HCT116 (cell line): ENCODE measurements around the gene HNRNPA2B1. TPM values are rescaled to one million over a fixed set of nuclear protein-coding genes. Genes with fewer than 3 reads are reported as not detected.

Experiments
- ATAC-seq: fragments of 200-7000 bp; cut with Tn5 transposase; 2 replicates; pipeline ENCODE4 v1.9.1; 2020; ENCODE audit warnings: mild to moderate bottlenecking, moderate library complexity
- BruUV-seq: library from RNA; stranded (reverse); fragments of 400-500 nt; replicated peaks from 2 replicates; lab custom pipeline; 2021; lab: Mats Ljungman, UMichigan
- CTCF ChIA-PET: fragments of 300-600 bp; sonication (Branson Sonifier 250); formaldehyde crosslinking; loops from one replicate; lab custom pipeline; 2021; ENCODE audit warnings: antibody characterized with exemption; lab: Charles Lee
- POLR2A ChIA-PET: fragments of 300-600, 350-600 bp; sonication (Branson Sonifier 250); formaldehyde crosslinking; loops from one replicate; lab custom pipeline; 2021; ENCODE audit warnings: antibody characterized with exemption; lab: Charles Lee
- RAD21 ChIA-PET, 2 experiments: fragments of 300-600 bp; sonication (Branson Sonifier 250); formaldehyde crosslinking; loops; one replicate each; lab custom pipeline; 2023; ENCODE audit warnings: low total read pairs in 2 of 2; ENCODE audit not compliant: uncharacterized antibody in 2 of 2, unreplicated experiment in 2 of 2, low non-redundant PET in 1 of 2; lab: Charles Lee
- DNase-seq: peaks from one replicate; pipeline ENCODE4 v3.0.0-alpha.2; 2010; ENCODE audit warnings: low read depth, low spot score
- H2AFZ ChIP-seq: fragments of 200-600 bp; shearing (Covaris generic), sonication (generic); 2 replicates; pipeline ENCODE4 v1.6.1; 2017; ENCODE audit warnings: low read depth, mixed run types, mixed read lengths, antibody characterized with exemption, low read length; ENCODE audit not compliant: poor library complexity, severe bottlenecking
- H3K27ac ChIP-seq: 2 replicates; pipeline ENCODE4 v1.5.1; 2012; ENCODE audit warnings: low read depth, low read length
- H3K27me3 ChIP-seq: fragments of 200-600 bp; sonication (generic); 2 replicates; pipeline ENCODE4 v1.6.1; 2016; ENCODE audit warnings: mixed run types, low read length, mixed read lengths; ENCODE audit not compliant: insufficient read depth
- H3K36me3 ChIP-seq, 2 experiments: fragments of 200-500 bp in 1 of 2; fragments of 200-600 bp in 1 of 2; sonication (Bioruptor generic) in 1 of 2; sonication (generic) in 1 of 2; 2 replicates each; pipeline versions ENCODE4 v1.5.1 to v1.6.1; 2014 to 2016; ENCODE audit warnings: low read length in 2 of 2, inconsistent platforms in 1 of 2, mixed read lengths in 1 of 2, mixed run types in 1 of 2; ENCODE audit not compliant: insufficient read depth in 2 of 2, control insufficient read depth in 1 of 2
- H3K4me1 ChIP-seq, 2 experiments: fragments of 200-600 bp in 1 of 2; sonication (generic) in 1 of 2; 2 replicates each; pipeline versions ENCODE4 v1.5.1 to v1.6.1; 2012 to 2017; ENCODE audit warnings: low read length in 2 of 2, inconsistent platforms in 1 of 2, mild to moderate bottlenecking in 1 of 2, mixed read lengths in 1 of 2, mixed run types in 1 of 2, moderate library complexity in 1 of 2; ENCODE audit not compliant: insufficient read depth in 2 of 2, control insufficient read depth in 1 of 2
- H3K4me2 ChIP-seq: fragments of 200-600 bp; sonication (generic); 2 replicates; pipeline ENCODE4 v1.6.1; 2017; ENCODE audit warnings: mixed run types, low read length, mixed read lengths
- H3K4me3 ChIP-seq, 2 experiments: fragments of 200-600 bp in 1 of 2; sonication (generic) in 1 of 2; replicated peaks in 1 of 2; 2 replicates each; pipeline ENCODE4 v1.5.1; 2011 to 2016; ENCODE audit warnings: low read length in 2 of 2, control low read depth in 1 of 2, low read depth in 1 of 2, mild to moderate bottlenecking in 1 of 2, mixed read lengths in 1 of 2, mixed run types in 1 of 2
- H3K79me2 ChIP-seq: fragments of 200-600 bp; sonication (generic); 2 replicates; pipeline ENCODE4 v1.6.1; 2017; ENCODE audit warnings: mild to moderate bottlenecking, mixed run types, low read length, moderate library complexity, mixed read lengths; ENCODE audit not compliant: insufficient read depth
- H3K9ac ChIP-seq: fragments of 200-600 bp; sonication (generic); 2 replicates; pipeline ENCODE4 v1.6.1; 2016; ENCODE audit warnings: low read length, mixed read lengths
- H3K9me2 ChIP-seq: fragments of 200-600 bp; sonication (generic), shearing (Covaris generic); 2 replicates; pipeline ENCODE4 v1.6.1; 2017; ENCODE audit warnings: mixed run types, mild to moderate bottlenecking, moderate library complexity; ENCODE audit not compliant: insufficient read depth
- H3K9me3 ChIP-seq, 2 experiments: fragments of 200-500 bp in 1 of 2; fragments of 200-600 bp in 1 of 2; sonication (Bioruptor generic) in 1 of 2; sonication (generic) in 1 of 2; 2 replicates each; pipeline ENCODE4 v1.6.1; 2014 to 2017; ENCODE audit warnings: low read length in 2 of 2, mixed read lengths in 2 of 2, inconsistent platforms in 1 of 2, low read depth in 1 of 2, mild to moderate bottlenecking in 1 of 2, mixed run types in 1 of 2, moderate library complexity in 1 of 2; ENCODE audit not compliant: control insufficient read depth in 1 of 2, insufficient read depth in 1 of 2
- H4K20me1 ChIP-seq: fragments of 200-600 bp; sonication (generic), shearing (Covaris generic); 2 replicates; pipeline ENCODE4 v1.6.1; 2017; ENCODE audit warnings: mixed run types, mild to moderate bottlenecking, moderate library complexity; ENCODE audit not compliant: insufficient read depth
- CBX3 ChIP-seq: IDR thresholded peaks from 2 replicates; pipeline ENCODE4 v1.6.1; 2012; ENCODE audit warnings: low read depth
- CEBPB ChIP-seq: IDR thresholded peaks from 2 replicates; pipeline ENCODE4 v1.6.1; 2012; ENCODE audit warnings: low read depth
- EGR1 ChIP-seq: IDR thresholded peaks from 2 replicates; pipeline ENCODE4 v1.6.1; 2012; ENCODE audit warnings: low read depth
- EZH2 ChIP-seq: fragments of 200-600 bp; sonication (generic); IDR thresholded peaks from 2 replicates; pipeline ENCODE4 v1.6.1; 2017; ENCODE audit warnings: antibody characterized with exemption, mixed run types
- JUND ChIP-seq: IDR thresholded peaks from 2 replicates; pipeline ENCODE4 v1.6.1; 2012
- RAD21 ChIP-seq: IDR thresholded peaks from 2 replicates; pipeline ENCODE4 v1.6.1; 2012; ENCODE audit warnings: low read depth, mild to moderate bottlenecking
- REST ChIP-seq: IDR thresholded peaks from 2 replicates; pipeline ENCODE4 v1.6.1; 2012; ENCODE audit warnings: low read depth
- SIN3A ChIP-seq: IDR thresholded peaks from 2 replicates; pipeline ENCODE4 v1.6.1; 2012; ENCODE audit warnings: low read depth
- ZBTB33 ChIP-seq: IDR thresholded peaks from 2 replicates; pipeline ENCODE4 v1.6.1; 2011; ENCODE audit warnings: mild to moderate bottlenecking, low read length, moderate library complexity; ENCODE audit not compliant: insufficient replicate concordance; ENCODE audit errors: extremely low read depth
- intact Hi-C: fragments of 100-400 bp; cut with micrococcal nuclease; formaldehyde crosslinking; loops from 2 replicates; pipeline ENCODE4 v1.10.0; 2022
- total RNA-seq: library from RNA; stranded (reverse); gene quantifications from one replicate; pipeline ENCODE4 v1.2.1, GENCODE V29; 2021; ENCODE audit not compliant: unreplicated experiment
- TF ChIP-seq, protein P1 (sequence below), 3 experiments: fragments of 200-600 bp in 1 of 3; sonication (generic) in 1 of 3; IDR thresholded peaks in 2 of 3; conservative IDR thresholded peaks in 1 of 3; 2 replicates each; pipeline ENCODE4 v1.5.1; 2012 to 2017; ENCODE audit warnings: low read depth in 2 of 3, low read length in 2 of 3, antibody characterized with exemption in 1 of 3, borderline replicate concordance in 1 of 3, control low read depth in 1 of 3, mild to moderate bottlenecking in 1 of 3, mixed read lengths in 1 of 3, mixed run types in 1 of 3, moderate library complexity in 1 of 3; ENCODE audit not compliant: insufficient read depth in 1 of 3

The HNRNPA2B1 gene
- total RNA-seq, 1 experiment from 2014 or later: 870 TPM

- no peak for DNase-seq
- POLR2A ChIA-PET: no interaction called here
- Histone ChIP-seq H3K4me2 (no peak overlapping the region), H3K27me3 (no peaks in the 10 kb centered on the region), H3K9ac (no peak overlapping the region), H3K27ac (no peak overlapping the region), H3K4me3 (no peak overlapping the region), H3K79me2 (no peaks in the 10 kb centered on the region), H3K36me3 (no peaks in the 10 kb centered on the region), H2AFZ (no peak overlapping the region), H3K9me2 (no peaks in the 10 kb centered on the region), H3K9me3 (no peaks in the 10 kb centered on the region), H4K20me1 (no peaks in the 10 kb centered on the region), H3K4me1 (no peaks in the 10 kb centered on the region)
- CTCF ChIA-PET: no interaction called here
- BruUV-seq: no TSS peak
- no peak for ATAC-seq
- intact Hi-C loops: no loop called here
- RAD21 ChIA-PET: no interaction called here
- TF ChIP-seq, protein P1, sequence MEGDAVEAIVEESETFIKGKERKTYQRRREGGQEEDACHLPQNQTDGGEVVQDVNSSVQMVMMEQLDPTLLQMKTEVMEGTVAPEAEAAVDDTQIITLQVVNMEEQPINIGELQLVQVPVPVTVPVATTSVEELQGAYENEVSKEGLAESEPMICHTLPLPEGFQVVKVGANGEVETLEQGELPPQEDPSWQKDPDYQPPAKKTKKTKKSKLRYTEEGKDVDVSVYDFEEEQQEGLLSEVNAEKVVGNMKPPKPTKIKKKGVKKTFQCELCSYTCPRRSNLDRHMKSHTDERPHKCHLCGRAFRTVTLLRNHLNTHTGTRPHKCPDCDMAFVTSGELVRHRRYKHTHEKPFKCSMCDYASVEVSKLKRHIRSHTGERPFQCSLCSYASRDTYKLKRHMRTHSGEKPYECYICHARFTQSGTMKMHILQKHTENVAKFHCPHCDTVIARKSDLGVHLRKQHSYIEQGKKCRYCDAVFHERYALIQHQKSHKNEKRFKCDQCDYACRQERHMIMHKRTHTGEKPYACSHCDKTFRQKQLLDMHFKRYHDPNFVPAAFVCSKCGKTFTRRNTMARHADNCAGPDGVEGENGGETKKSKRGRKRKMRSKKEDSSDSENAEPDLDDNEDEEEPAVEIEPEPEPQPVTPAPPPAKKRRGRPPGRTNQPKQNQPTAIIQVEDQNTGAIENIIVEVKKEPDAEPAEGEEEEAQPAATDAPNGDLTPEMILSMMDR (IDR thresholded peaks at IDR 0.05 in 2 of 3, conservative IDR thresholded peaks at IDR 0.05 in 1 of 3; ENCODE audit: borderline replicate concordance in 1 of 3, insufficient read depth in 1 of 3, low read depth in 2 of 3, low read length in 2 of 3): peak in 1 of 3 experiments; percentile 12; a peak in 2 of 6 replicates
- no peak for TF ChIP-seq EGR1
Measured at GRCh38 chr7:26233902-26234511, 33.5 kb upstream of the HNRNPA2B1 start.

DNA sequence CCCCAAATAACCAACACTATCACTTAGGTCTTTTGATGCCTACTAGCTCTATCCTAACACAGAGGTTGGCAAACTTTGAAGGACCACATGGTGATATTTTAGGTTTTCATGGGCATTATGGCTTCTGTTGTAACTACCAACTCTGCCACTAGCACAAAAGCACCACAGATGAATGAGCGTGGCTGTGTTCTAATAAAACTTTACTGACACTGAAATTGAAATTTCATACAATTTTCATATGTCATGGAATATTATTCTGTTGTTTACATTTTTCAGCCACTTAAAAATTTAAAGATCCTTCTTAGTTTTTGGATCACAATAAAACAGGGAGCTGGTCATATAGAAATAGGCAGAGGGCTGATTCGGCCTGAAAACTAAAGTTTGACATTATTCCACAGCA lies 27.4 kb upstream of the HNRNPA2B1 start:
- intact Hi-C loops: no loop called here
- no peak overlapping the region for H3K4me2 ChIP-seq
- no peaks in the 10 kb centered on the region for H3K9me3 ChIP-seq
- RAD21 ChIA-PET: no interaction called here
- no peak for TF ChIP-seq EZH2
- no peak for TF ChIP-seq CEBPB
- TF ChIP-seq RAD21: no peak
- no peak for TF ChIP-seq JUND
- TF ChIP-seq ZBTB33: no peak
- TF ChIP-seq CBX3: no peak
- TF ChIP-seq REST: no peak
- no peak for TF ChIP-seq SIN3A
- ATAC-seq (no peak), DNase-seq (no peak)
- no TSS peak for BruUV-seq
- H3K9me2 ChIP-seq: no peaks in the 10 kb centered on the region
- POLR2A ChIA-PET: no interaction called here
- no peaks in the 10 kb centered on the region for H3K4me1 ChIP-seq
- no peaks in the 10 kb centered on the region for H3K27me3 ChIP-seq
- no peak overlapping the region for H3K4me3 ChIP-seq
- CTCF ChIA-PET: interaction anchor here (1.5 kb wide), 1 partner anchor 142 kb away, joined by 4 read pairs; no protein-coding TSS in a partner anchor
- H3K36me3 ChIP-seq: no peaks in the 10 kb centered on the region
- no peaks in the 10 kb centered on the region for H3K79me2 ChIP-seq
- no peak overlapping the region for H2AFZ ChIP-seq
- H4K20me1 ChIP-seq: no peaks in the 10 kb centered on the region
- no peak overlapping the region for H3K27ac ChIP-seq
- no peak overlapping the region for H3K9ac ChIP-seq
